ENCODE results near the gene PGAP3. TPM values are rescaled to one million over a fixed set of nuclear protein-coding genes. Genes with fewer than 3 reads are reported as not detected.

The PGAP3 gene
- total and polyA plus RNA-seq, 8 donors: 3.2 to 42.9 (median 16.3) TPM

DNA sequence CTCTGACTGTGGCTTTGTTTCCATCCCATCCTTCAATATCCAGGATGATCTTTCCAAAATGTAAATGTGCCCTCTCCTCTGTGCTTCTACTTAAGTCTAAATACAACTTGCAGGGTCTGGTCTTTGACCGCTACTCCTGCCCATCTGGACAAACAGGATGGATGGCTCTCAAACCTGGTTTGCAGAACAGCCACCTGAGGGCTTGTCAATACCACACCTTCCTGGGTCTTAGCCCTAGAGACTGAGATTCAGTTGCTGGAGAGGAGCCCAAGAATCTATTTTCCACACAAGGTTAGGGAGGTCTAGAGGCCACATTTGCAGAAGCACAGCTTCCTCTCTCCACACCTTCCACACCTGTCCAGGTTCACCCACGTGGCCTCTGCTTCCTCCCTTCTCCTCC lies 48.0 kb upstream of the PGAP3 start:
- Histone ChIP-seq H3K4me1 (peaks cover 31 to 51% (median 49%) of the 10 kb centered on the region in 4 donors), H3K27ac (peak overlapping the region in 3 of 5 donors; percentile 32 to 93 (median 88)), H3K9me3 (no peaks in the 10 kb centered on the region), H3K4me3 (no peak overlapping the region), H3K36me3 (no peaks in the 10 kb centered on the region), H3K27me3 (peaks cover 0 to 49% (median 37%) of the 10 kb centered on the region in 3 donors)
- 48 to 53% (median 50%) methylated on average over 2 of the region's 2 CpGs for WGBS, 5 donors
- intact Hi-C loops (cut with DNase I; ENCODE audit: low total_unique reads): no loop called here
- no peak for DNase-seq
- TF ChIP-seq POLR2AphosphoS5 (IDR thresholded peaks at IDR 0.05) (no peak), POLR2A (IDR thresholded peaks at IDR 0.05) (no peak), EP300 (IDR thresholded peaks at IDR 0.05) (no peak)
- TF ChIP-seq, protein P1, sequence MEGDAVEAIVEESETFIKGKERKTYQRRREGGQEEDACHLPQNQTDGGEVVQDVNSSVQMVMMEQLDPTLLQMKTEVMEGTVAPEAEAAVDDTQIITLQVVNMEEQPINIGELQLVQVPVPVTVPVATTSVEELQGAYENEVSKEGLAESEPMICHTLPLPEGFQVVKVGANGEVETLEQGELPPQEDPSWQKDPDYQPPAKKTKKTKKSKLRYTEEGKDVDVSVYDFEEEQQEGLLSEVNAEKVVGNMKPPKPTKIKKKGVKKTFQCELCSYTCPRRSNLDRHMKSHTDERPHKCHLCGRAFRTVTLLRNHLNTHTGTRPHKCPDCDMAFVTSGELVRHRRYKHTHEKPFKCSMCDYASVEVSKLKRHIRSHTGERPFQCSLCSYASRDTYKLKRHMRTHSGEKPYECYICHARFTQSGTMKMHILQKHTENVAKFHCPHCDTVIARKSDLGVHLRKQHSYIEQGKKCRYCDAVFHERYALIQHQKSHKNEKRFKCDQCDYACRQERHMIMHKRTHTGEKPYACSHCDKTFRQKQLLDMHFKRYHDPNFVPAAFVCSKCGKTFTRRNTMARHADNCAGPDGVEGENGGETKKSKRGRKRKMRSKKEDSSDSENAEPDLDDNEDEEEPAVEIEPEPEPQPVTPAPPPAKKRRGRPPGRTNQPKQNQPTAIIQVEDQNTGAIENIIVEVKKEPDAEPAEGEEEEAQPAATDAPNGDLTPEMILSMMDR (IDR thresholded peaks at IDR 0.05): no peak

DNA sequence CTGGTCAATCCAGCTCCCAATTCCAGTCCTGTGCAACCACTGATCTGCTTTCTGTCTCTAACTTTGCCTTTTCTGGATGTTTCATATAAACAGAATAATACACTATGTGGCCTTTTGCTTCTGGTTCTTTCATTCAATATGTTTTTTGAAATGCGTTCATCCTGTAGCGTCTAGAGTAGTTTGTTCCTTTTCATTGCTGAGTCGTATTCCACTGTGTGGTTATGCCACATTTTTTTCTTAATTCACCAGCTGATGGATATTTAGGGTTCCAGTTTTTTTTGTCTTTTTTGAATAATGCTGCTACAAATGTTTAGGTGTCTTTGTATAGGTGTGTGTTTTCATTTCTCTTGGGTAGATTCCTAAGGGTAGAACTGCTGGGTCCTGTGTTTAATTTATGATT lies 44.7 kb upstream of the PGAP3 start:
- no peak for DNase-seq
- Histone ChIP-seq H3K27me3 (peaks cover 0 to 16% (median 4%) of the 10 kb centered on the region in 3 donors), H3K4me3 (no peak overlapping the region), H3K36me3 (peaks cover 10 to 18% (median 16%) of the 10 kb centered on the region in 4 donors), H3K9me3 (no peaks in the 10 kb centered on the region), H3K4me1 (peaks cover 19 to 43% (median 37%) of the 10 kb centered on the region in 4 donors), H3K27ac (no peak overlapping the region)
- intact Hi-C loops (cut with DNase I; ENCODE audit: low total_unique reads): no loop called here
- TF ChIP-seq, protein P1 (IDR thresholded peaks at IDR 0.05): no peak
- TF ChIP-seq EP300 (IDR thresholded peaks at IDR 0.05) (no peak), POLR2A (IDR thresholded peaks at IDR 0.05) (no peak), POLR2AphosphoS5 (IDR thresholded peaks at IDR 0.05) (no peak)
- 95 to 98% (median 97%) methylated on average over 3 of the region's 3 CpGs for WGBS, 5 donors

DNA sequence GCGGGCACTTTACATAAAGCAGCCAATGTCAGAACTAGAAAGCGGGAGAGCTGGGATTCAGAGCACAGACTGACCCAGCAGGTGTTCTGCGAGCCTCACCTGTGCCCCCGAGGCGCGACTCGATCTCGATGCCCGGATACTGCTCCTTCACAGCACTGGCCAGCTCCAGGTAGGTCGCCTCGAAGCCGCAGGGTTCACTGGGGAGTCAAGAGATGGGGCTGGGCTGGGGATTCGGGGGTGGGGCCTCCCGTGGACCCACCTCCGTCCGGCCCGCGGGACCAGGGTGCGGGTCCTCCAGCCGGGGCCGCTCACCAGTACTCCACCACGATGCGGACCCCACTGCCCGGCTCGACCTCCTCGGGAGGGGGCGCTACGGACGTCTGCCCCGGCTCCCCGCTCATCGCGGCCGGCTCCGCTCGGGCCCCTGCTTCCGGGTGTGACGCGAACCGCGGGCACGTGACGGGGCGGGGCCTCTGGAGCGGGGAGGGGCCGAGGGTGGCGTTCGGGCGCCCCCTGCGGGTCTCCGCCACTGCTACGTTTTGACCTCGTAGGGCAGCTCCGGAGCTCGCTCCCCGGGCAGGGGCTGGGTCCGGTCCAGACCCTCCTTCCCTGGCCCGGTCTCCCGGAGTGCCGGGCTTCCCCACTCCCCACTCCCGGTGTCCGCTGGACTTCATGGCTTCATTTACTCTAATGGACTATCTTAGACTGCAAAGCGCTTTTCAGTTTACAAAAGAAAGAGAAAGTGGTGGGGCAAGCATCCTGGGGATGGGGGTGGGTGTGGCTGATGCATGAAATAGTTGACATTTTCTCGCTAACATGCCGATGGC lies 42.5 kb upstream of the PGAP3 start, which contains the start of gene MIEN1:
Gene MIEN1 (minus strand): TSS at position 438 of the 827 bp plus-strand sequence. CDS start 37 bp downstream, at position 401.
- Histone ChIP-seq H3K4me1 (peaks cover 10 to 36% (median 23%) of the 10 kb centered on the region in 4 donors), H3K4me3 (peak within 1 kb of the TSS; percentile 65 to 94 (median 67)), H3K27me3 (no peaks in the 10 kb centered on the region), H3K36me3 (peaks cover 19 to 41% (median 38%) of the 10 kb centered on the region in 4 donors), H3K9me3 (no peaks in the 10 kb centered on the region), H3K27ac (peak within 1 kb of the TSS; percentile 92 to 97 (median 95))
- intact Hi-C loops (cut with DNase I; ENCODE audit: low total_unique reads): no loop called here
- WGBS, 5 donors: 0 to 1% (median 1%) methylated on average over 24 to 65 of the region's 65 CpGs
- DNase-seq: peak; percentile 95 to 96
- peak in 1 of 4 donors; percentile 47 for TF ChIP-seq POLR2A (IDR thresholded peaks at IDR 0.05)
- TF ChIP-seq EP300 (IDR thresholded peaks at IDR 0.05): no peak
- TF ChIP-seq, protein P1 (IDR thresholded peaks at IDR 0.05): peak in 5 of 7 experiments; percentile 80 to 93 (median 88)
- TF ChIP-seq POLR2AphosphoS5 (IDR thresholded peaks at IDR 0.05): peak; percentile 51 to 98 (median 95)

DNA sequence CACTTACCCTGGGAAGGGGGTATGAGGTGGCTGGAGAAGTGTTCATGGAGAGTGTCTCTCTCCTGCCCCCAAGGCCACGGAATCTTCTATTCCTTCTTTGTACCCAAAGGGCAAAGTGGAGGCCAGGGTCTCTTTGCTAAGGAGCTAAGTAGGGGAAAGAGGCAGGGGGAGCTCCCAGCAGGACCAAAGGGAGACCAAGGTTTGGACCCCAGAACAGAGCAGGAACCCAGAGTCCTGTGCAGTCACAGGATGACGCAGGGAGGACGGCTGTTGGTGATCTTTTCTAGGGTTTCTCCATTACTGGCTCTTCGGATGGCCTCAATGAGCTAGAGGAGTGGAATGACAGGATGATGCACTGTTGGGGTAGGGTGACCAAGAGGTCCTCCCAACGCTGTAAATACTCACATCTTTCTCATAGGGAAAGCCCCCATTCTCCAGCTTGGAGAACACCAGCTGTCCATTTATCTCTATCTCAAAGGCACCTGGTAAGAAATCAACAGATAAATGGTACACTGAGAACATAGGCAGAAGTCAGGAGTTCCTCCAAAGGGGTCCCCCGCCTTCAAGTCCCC lies 41.5 kb upstream of the PGAP3 start:
- H3K27ac ChIP-seq: peak overlapping the region; percentile 92 to 97 (median 95)
- 58 to 70% (median 67%) methylated on average over 6 of the region's 6 CpGs for WGBS, 5 donors
- TF ChIP-seq, protein P1 (IDR thresholded peaks at IDR 0.05): no peak
- TF ChIP-seq POLR2AphosphoS5 (IDR thresholded peaks at IDR 0.05): no peak
- TF ChIP-seq POLR2A (IDR thresholded peaks at IDR 0.05): no peak
- TF ChIP-seq EP300 (IDR thresholded peaks at IDR 0.05): no peak
- intact Hi-C loops (cut with DNase I; ENCODE audit: low total_unique reads): no loop called here
- H3K27me3 ChIP-seq: no peaks in the 10 kb centered on the region
- peaks cover 10 to 36% (median 23%) of the 10 kb centered on the region in 4 donors for H3K4me1 ChIP-seq
- H3K36me3 ChIP-seq: peaks cover 22 to 50% (median 48%) of the 10 kb centered on the region in 4 donors
- H3K4me3 ChIP-seq: peak overlapping the region; percentile 65 to 94 (median 67)
- no peaks in the 10 kb centered on the region for H3K9me3 ChIP-seq
- DNase-seq: no peak
